ENCODE data around the gene MPO. TPM values are rescaled to one million over a fixed set of nuclear protein-coding genes. Genes with fewer than 3 reads are reported as not detected.

Gene MPO
- total and polyA plus RNA-seq, 8 donors: 0.03 to 7.7 (median 0.46) TPM; not detected in 5

GRCh38 chr17:58242171-58242784 is 38.5 kb downstream of the MPO start:
- no peak overlapping the region for H3K27ac ChIP-seq
- no peak for TF ChIP-seq POLR2A (IDR thresholded peaks at IDR 0.05)
- TF ChIP-seq POLR2AphosphoS5 (IDR thresholded peaks at IDR 0.05): no peak
- TF ChIP-seq CTCF (IDR thresholded peaks at IDR 0.05): no peak
- no peak for TF ChIP-seq EP300 (IDR thresholded peaks at IDR 0.05)
- intact Hi-C loops (cut with DNase I; ENCODE audit: low total_unique reads): no loop called here
- no peaks in the 10 kb centered on the region for H3K4me1 ChIP-seq
- DNase-seq: no peak
- 4 to 17% (median 10%) methylated on average over 4 of the region's 4 CpGs for WGBS, 5 donors
- no peak overlapping the region for H3K4me3 ChIP-seq
- no peaks in the 10 kb centered on the region for H3K9me3 ChIP-seq
- no peaks in the 10 kb centered on the region for H3K36me3 ChIP-seq
- peaks cover 0 to 89% (median 25%) of the 10 kb centered on the region in 3 donors for H3K27me3 ChIP-seq

GRCh38 chr17:58239987-58240386 is 40.7 kb downstream of the MPO start:
- no peak for DNase-seq
- Histone ChIP-seq H3K9me3 (no peaks in the 10 kb centered on the region), H3K4me3 (no peak overlapping the region), H3K4me1 (no peaks in the 10 kb centered on the region), H3K36me3 (no peaks in the 10 kb centered on the region), H3K27ac (no peak overlapping the region), H3K27me3 (peaks cover 0 to 95% (median 25%) of the 10 kb centered on the region in 3 donors)
- intact Hi-C loops (cut with DNase I; ENCODE audit: low total_unique reads): no loop called here
- 80 to 92% (median 88%) methylated on average over 1 of the region's 1 CpG for WGBS, 5 donors
- no peak for TF ChIP-seq CTCF (IDR thresholded peaks at IDR 0.05)
- TF ChIP-seq POLR2A (IDR thresholded peaks at IDR 0.05): no peak
- TF ChIP-seq EP300 (IDR thresholded peaks at IDR 0.05): no peak
- TF ChIP-seq POLR2AphosphoS5 (IDR thresholded peaks at IDR 0.05): no peak

DNA sequence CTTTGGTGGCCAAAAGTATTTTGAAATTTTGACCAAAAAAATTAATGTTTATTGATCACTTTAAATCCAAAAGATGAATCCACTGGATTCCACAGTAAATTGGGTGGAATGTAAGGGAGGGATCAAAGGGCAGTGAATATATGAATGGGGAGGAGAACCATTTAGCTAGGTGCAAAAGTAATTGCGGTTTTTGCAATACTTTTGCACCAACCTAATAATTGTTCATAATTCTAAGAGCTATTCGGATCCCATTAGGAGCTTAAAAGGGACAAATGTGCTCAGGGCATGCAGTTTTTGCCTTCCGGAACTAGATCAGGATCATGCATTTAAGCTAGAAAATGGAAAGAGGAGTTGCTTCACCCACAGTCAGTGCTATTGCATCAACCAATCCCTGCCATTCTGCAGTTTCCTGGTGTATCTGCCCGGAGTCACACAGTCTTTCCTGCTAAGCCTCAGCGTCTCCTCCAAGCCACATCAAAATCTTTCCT is 42.5 kb downstream of the MPO start, which contains the start of gene LPO:
Gene LPO, plus strand, starts transcription at position 438 of the 488 bp plus-strand sequence. CDS start 4,396 bp downstream, outside the sequence.
- TF ChIP-seq POLR2A (IDR thresholded peaks at IDR 0.05) (no peak), POLR2AphosphoS5 (IDR thresholded peaks at IDR 0.05) (no peak), EP300 (IDR thresholded peaks at IDR 0.05) (no peak), CTCF (IDR thresholded peaks at IDR 0.05) (no peak)
- WGBS, 5 donors: 70 to 82% (median 77%) methylated on average over 5 of the region's 5 CpGs
- H3K27me3 ChIP-seq: peaks cover 0 to 92% (median 25%) of the 10 kb centered on the region in 3 donors

DNA sequence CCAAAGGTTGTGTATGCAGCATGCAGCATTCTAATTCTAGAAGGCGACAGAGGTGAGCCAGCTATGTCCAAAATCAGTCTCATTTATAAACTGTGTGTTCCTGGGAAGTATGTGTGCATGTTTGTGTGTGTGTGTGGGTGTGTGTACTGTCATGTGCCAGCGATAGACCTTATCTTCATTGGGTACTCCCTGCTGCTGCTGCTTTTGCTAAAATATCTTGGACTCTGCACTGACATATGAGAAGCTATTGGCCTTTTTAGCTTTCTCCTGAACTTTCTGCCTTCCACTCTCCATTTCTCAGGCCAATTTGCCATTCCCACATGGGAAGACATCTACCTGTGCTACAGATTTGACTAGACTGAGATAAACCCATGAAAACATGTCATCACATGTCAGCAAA is 44.3 kb downstream of the MPO start:
- H3K36me3 ChIP-seq: no peaks in the 10 kb centered on the region
- H3K4me3 ChIP-seq: no peak overlapping the region
- intact Hi-C loops (cut with DNase I; ENCODE audit: low total_unique reads): no loop called here
- peaks cover 0 to 91% (median 15%) of the 10 kb centered on the region in 3 donors for H3K27me3 ChIP-seq
- H3K4me1 ChIP-seq: no peaks in the 10 kb centered on the region
- H3K9me3 ChIP-seq: no peaks in the 10 kb centered on the region
- TF ChIP-seq POLR2AphosphoS5 (IDR thresholded peaks at IDR 0.05) (no peak), POLR2A (IDR thresholded peaks at IDR 0.05) (no peak), CTCF (IDR thresholded peaks at IDR 0.05) (no peak), EP300 (IDR thresholded peaks at IDR 0.05) (no peak)
- no peak overlapping the region for H3K27ac ChIP-seq
- WGBS, 5 donors: 73 to 82% (median 75%) methylated on average over 2 of the region's 2 CpGs
- no peak for DNase-seq

More for the DNA sequence above, 42.5 kb downstream of the MPO start, which contains the start of gene LPO:
- no peaks in the 10 kb centered on the region for H3K36me3 ChIP-seq
- DNase-seq: no peak
- no peaks in the 10 kb centered on the region for H3K9me3 ChIP-seq
- H3K27ac ChIP-seq: no peak within 1 kb of the TSS
- no peaks in the 10 kb centered on the region for H3K4me1 ChIP-seq
- H3K4me3 ChIP-seq: no peak within 1 kb of the TSS
- intact Hi-C loops (cut with DNase I; ENCODE audit: low total_unique reads): no loop called here

Data from stomach (tissue), 9 donors.